Heart right ventricle (tissue), 16 donors: ENCODE data around the gene PNP. TPM values are rescaled to one million over a fixed set of nuclear protein-coding genes. Genes with fewer than 3 reads are reported as not detected.

Source experiments
- ATAC-seq, 8 donors: fragments of 200-7000 bp; cut with Tn5 transposase; one replicate each; pipeline ENCODE4 v1.9.1; 2020; ENCODE audit warnings: mild to moderate bottlenecking in 8 of 8, moderate library complexity in 8 of 8, moderate number of reproducible peaks in 1 of 8
- DNase-seq, 2 donors: peaks; one replicate each; pipeline ENCODE4 v3.0.0-alpha.2; 2020
- H3K27ac ChIP-seq, 10 donors: fragments of 200-600 bp; sonication (generic) in 2 of 10; one replicate each; pipeline versions ENCODE4 v1.5.0 to v1.8.0; 2020 to 2022; ENCODE audit warnings: mild to moderate bottlenecking in 3 of 10
- H3K27me3 ChIP-seq, 7 donors: fragments of 200-600 bp; one replicate each; pipeline ENCODE4 v1.8.0; 2021 to 2022; ENCODE audit warnings: mild to moderate bottlenecking in 2 of 7
- H3K36me3 ChIP-seq, 9 donors: fragments of 200-600 bp; sonication (generic) in 1 of 9; one replicate each; pipeline versions ENCODE4 v1.5.0 to v1.8.0; 2020 to 2022; ENCODE audit warnings: mild to moderate bottlenecking in 2 of 9
- H3K4me1 ChIP-seq, 9 donors: fragments of 200-600 bp; sonication (generic) in 1 of 9; one replicate each; pipeline versions ENCODE4 v1.5.0 to v1.8.0; 2020 to 2022; ENCODE audit warnings: mild to moderate bottlenecking in 4 of 9
- H3K4me3 ChIP-seq, 10 donors: fragments of 200-600 bp; sonication (generic) in 2 of 10; one replicate each; pipeline versions ENCODE4 v1.5.0 to v1.8.0; 2020 to 2022; ENCODE audit warnings: mild to moderate bottlenecking in 7 of 10, moderate library complexity in 2 of 10
- H3K9me3 ChIP-seq, 11 donors: fragments of 200-600 bp in 10 of 11; sonication (generic) in 2 of 11; one replicate each; pipeline versions ENCODE4 v1.5.0 to v1.8.0; 2013 to 2022; ENCODE audit warnings: mild to moderate bottlenecking in 2 of 11, control low read depth in 1 of 11, moderate library complexity in 1 of 11
- WGBS, 2 donors: extraction: QIAGEN DNeasy Blood & Tissue Kit; methylation state at CpG; one replicate each; pipeline ENCODE4 v1.1.7; 2013; ENCODE audit warnings: inconsistent platforms in 1 of 2; 5-methylcytosine and 5-hydroxymethylcytosine counted together
- intact Hi-C, 10 donors: fragments of 100-400 bp; cut with DNase I; formaldehyde crosslinking; loops; one replicate each; pipeline versions ENCODE4 v1.11.1 to v1.14.2; 2022
- polyA plus RNA-seq, 2 donors: library from polyadenylated mRNA; stranded (reverse); fragments of 200-250 nt; gene quantifications; one replicate each; pipeline ENCODE4 v1.2.3, GENCODE V29; 2013
- total RNA-seq, 10 donors: library from RNA; stranded (reverse); fragmentation: NEBNext Ultra II Directional in 3 of 10; extraction: Animal tissue kit (Norgen Biotek cat#: 25700) in 3 of 10; gene quantifications; one replicate each; pipeline versions ENCODE4 v1.2.1 to v1.2.4, GENCODE V29; 2021 to 2023
- TF ChIP-seq, protein P1 (sequence below), 9 donors: fragments of 200-600 bp; sonication (generic) in 2 of 9; IDR thresholded peaks; one replicate each; pipeline versions ENCODE4 v1.5.0 to v1.8.0; 2021 to 2022; ENCODE audit warnings: antibody characterized with exemption in 9 of 9, mild to moderate bottlenecking in 5 of 9, moderate library complexity in 1 of 9
- donor health status: Arrhythmogenic right ventricular cardiomyopathy.
- donor health status: ischemic (EF 13 %, LVEDD 7.1; RV severe dilation, severe dysfunction).
- donor health status: healthy with polysubstance abuse.
- donor health status: DM: no; HTN: yes; CAD: no.
- donor health status: DM: no; HTN: no; CAD: no.
- donor health status: ischemic (EF 25% LVEDD 6.9; RV normal size, moderate dysfunction).
- donor health status: ischemic (EF 25% LVEDD 5.7; RV mildly dilated, moderate dysfunction).
- donor health status: healthy.
- donor health status: DM: yes; HTN: yes; CAD: no.
- donor health status: Ischemic cardiomyopathy.
- donor health status: ischemic (EF 35%, LVEDD 5.7; RV mildly dilated, moderate dysfunction).
- donor health status: nonischemic (EF 11% LVEDD 7.7; RV severe dilation, severe dysfunction).
- donor health status: DM: yes; HTN: yes; CAD: no.
- donor health status: PGD.
- donor health status: ischemic (EF 29% LVEDD 5.4; RV normal size, mild dysfunction).
- donor health status: nonischemic (EF 23%, LVEDD 6.1; RV moderate dilation, normal function).

Gene PNP
- total and polyA plus RNA-seq, 12 donors, result 5.0 to 33.7 (median 8.6) TPM

DNA sequence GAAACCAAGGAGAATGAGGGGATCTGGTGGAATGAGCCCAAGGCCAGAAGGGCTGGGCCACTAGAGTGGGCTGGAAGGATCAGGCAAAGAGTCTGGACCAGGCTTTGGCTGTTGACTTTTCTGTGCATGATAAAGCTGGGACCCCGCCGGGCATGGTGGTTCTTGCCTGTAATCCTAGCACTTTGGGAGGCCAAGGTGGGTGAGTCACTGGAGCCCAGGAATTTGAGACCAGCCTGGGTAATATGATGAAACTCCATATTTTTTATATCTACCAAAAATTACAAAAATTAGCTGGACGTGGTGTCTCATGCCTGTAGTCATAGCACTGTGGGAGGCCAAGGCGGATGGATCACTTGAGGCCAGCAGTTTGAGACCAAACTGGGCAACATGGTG lies 32.8 kb upstream of the PNP start:
- 93 to 94% methylated on average over 4 of the region's 4 CpGs for WGBS, 2 donors
- TF ChIP-seq, protein P1, sequence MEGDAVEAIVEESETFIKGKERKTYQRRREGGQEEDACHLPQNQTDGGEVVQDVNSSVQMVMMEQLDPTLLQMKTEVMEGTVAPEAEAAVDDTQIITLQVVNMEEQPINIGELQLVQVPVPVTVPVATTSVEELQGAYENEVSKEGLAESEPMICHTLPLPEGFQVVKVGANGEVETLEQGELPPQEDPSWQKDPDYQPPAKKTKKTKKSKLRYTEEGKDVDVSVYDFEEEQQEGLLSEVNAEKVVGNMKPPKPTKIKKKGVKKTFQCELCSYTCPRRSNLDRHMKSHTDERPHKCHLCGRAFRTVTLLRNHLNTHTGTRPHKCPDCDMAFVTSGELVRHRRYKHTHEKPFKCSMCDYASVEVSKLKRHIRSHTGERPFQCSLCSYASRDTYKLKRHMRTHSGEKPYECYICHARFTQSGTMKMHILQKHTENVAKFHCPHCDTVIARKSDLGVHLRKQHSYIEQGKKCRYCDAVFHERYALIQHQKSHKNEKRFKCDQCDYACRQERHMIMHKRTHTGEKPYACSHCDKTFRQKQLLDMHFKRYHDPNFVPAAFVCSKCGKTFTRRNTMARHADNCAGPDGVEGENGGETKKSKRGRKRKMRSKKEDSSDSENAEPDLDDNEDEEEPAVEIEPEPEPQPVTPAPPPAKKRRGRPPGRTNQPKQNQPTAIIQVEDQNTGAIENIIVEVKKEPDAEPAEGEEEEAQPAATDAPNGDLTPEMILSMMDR (IDR thresholded peaks at IDR 0.05), result no peak
- intact Hi-C loops, result no loop called here
- Histone ChIP-seq H3K27me3 (peaks cover 0 to 6% (median 0%) of the 10 kb centered on the region in 7 donors), H3K9me3 (no peaks in the 10 kb centered on the region), H3K27ac (no peak overlapping the region), H3K36me3 (no peaks in the 10 kb centered on the region), H3K4me3 (no peak overlapping the region), H3K4me1 (peaks cover 0 to 24% (median 14%) of the 10 kb centered on the region in 9 donors)
- DNase-seq, result no peak
- ATAC-seq, result no peak

DNA sequence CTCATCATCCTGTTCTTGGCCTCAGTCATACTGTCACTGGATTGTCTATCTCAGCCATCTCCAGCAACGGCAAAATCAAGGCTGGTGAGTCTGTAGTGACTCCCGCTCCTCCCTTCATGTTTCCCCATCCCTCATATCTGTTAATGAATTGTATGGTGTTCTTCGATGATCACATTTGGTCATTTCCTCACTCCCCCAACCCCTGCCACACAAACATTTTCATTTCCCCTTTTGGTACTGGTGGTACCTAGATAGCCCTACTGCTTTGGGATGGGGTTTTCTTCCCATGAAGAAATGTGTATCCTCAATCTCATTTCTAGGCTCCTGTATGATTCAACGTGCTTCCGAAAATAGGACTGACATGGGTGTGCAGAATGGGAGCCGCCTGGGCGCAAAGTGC lies 30.5 kb upstream of the PNP start:
- H3K4me3 ChIP-seq, result no peak overlapping the region

DNA sequence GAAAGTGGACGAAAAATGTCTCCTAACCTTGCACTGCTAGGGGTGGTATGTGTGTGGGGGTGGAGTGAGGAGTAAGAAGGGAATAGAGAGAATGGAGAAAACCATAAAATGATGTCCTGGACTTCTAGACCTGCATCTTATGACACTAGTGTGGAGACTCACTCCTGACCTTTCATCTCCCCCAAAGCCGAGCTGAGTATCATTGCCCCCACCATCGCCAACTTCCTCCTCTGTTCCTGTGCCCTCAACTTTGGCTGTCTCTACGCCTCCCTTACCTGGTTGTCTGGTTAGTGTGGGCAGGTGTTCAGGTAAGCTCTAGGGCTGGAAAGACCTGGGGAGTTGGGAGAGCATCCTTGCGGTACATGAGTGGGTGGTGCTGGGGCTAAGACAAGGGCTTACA lies 28.7 kb upstream of the PNP start:
- WGBS, 2 donors, result 84 to 86% methylated on average over 5 of the region's 5 CpGs
- Histone ChIP-seq H3K27me3 (no peaks in the 10 kb centered on the region), H3K36me3 (peaks cover 0 to 11% (median 0%) of the 10 kb centered on the region in 9 donors), H3K9me3 (no peaks in the 10 kb centered on the region), H3K4me3 (no peak overlapping the region), H3K27ac (no peak overlapping the region), H3K4me1 (peaks cover 0 to 20% (median 7%) of the 10 kb centered on the region in 9 donors)
- DNase-seq (no peak), ATAC-seq (no peak)
- TF ChIP-seq, protein P1 (IDR thresholded peaks at IDR 0.05), result no peak
- intact Hi-C loops, result no loop called here

More for the DNA sequence above, 30.5 kb upstream of the PNP start:
- no peaks in the 10 kb centered on the region for H3K9me3 ChIP-seq
- 90 to 94% methylated on average over 7 of the region's 7 CpGs for WGBS, 2 donors
- no peak for DNase-seq
- no peaks in the 10 kb centered on the region for H3K36me3 ChIP-seq
- H3K4me1 ChIP-seq, result peaks cover 0 to 24% (median 14%) of the 10 kb centered on the region in 9 donors
- TF ChIP-seq, protein P1 (IDR thresholded peaks at IDR 0.05), result no peak
- no peak overlapping the region for H3K27ac ChIP-seq
- intact Hi-C loops, result no loop called here
- H3K27me3 ChIP-seq, result peaks cover 0 to 6% (median 0%) of the 10 kb centered on the region in 7 donors
- no peak for ATAC-seq

DNA sequence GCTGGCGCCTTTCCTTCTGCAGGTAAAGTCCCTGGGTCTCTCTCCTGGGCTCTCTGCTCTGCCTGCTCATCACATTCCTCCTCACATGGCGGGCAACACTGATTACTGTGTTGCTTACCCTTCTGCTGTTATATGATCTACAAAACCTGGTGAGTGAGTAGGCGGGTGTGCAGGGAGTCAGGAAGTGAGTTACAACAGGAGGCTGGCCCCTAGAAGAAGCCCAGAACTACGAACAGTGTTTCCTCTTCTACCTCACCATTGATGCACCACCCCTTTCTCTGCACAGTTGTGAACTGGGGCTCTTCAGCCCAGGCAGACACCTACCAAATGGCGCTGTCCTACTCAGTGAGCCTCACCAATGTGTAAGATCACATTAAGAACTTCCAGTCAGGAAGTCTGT lies 28.3 kb upstream of the PNP start:
- DNase-seq (no peak), ATAC-seq (no peak)
- intact Hi-C loops, result no loop called here
- peaks cover 0 to 16% (median 3%) of the 10 kb centered on the region in 9 donors for H3K4me1 ChIP-seq
- H3K27ac ChIP-seq, result no peak overlapping the region
- TF ChIP-seq, protein P1 (IDR thresholded peaks at IDR 0.05), result no peak
- H3K9me3 ChIP-seq, result no peaks in the 10 kb centered on the region
- peaks cover 0 to 15% (median 1%) of the 10 kb centered on the region in 9 donors for H3K36me3 ChIP-seq
- H3K27me3 ChIP-seq, result no peaks in the 10 kb centered on the region
- 72 to 75% methylated on average over 5 of the region's 5 CpGs for WGBS, 2 donors
- H3K4me3 ChIP-seq, result no peak overlapping the region
